GM23338 (cell line): ENCODE data around the gene PLEKHG4.

Experiments used
- CREB1 ChIP-seq: fragments of 250-450 bp; sonication (Bioruptor Pico); IDR thresholded peaks from 2 replicates; pipeline ENCODE4 v1.5.0; 2020; ENCODE audit warnings: low read depth, mild to moderate bottlenecking, moderate library complexity
- CTCF ChIP-seq, 2 experiments: fragments of 200-600 bp in 1 of 2; sonication (generic) in 1 of 2; conservative IDR thresholded peaks; 2 replicates each; pipeline versions ENCODE4 v1.5.1 to v1.6.1; 2016 to 2017; ENCODE audit warnings: antibody characterized with exemption in 2 of 2, low read depth in 2 of 2, mild to moderate bottlenecking in 2 of 2, moderate library complexity in 1 of 2
- EZH2 ChIP-seq: fragments of 200-600 bp; sonication (generic); IDR thresholded peaks from one replicate; pipeline ENCODE4 v1.8.0; 2017; ENCODE audit warnings: antibody characterized with exemption, mild to moderate bottlenecking, low read depth; ENCODE audit not compliant: unreplicated experiment
- EZH2phosphoT487 ChIP-seq: fragments of 200-600 bp; sonication (generic); IDR thresholded peaks from one replicate; pipeline ENCODE4 v1.8.1; 2018; ENCODE audit warnings: antibody characterized with exemption; ENCODE audit not compliant: unreplicated experiment
- POLR2AphosphoS5 ChIP-seq: IDR thresholded peaks from 2 replicates; pipeline ENCODE4 v1.6.1; 2016; ENCODE audit warnings: antibody characterized with exemption, low read depth
- STAT1 ChIP-seq: IDR thresholded peaks from one replicate; pipeline ENCODE4 v1.6.1; 2016; ENCODE audit warnings: antibody characterized with exemption; ENCODE audit not compliant: unreplicated experiment
- TF ChIP-seq, protein P1 (sequence below): IDR thresholded peaks from one replicate; pipeline ENCODE4 v1.6.1; 2018; ENCODE audit warnings: antibody characterized with exemption; ENCODE audit not compliant: unreplicated experiment

GRCh38 chr16:67242138-67242730 lies 37.1 kb upstream of the PLEKHG4 start:
- TF ChIP-seq POLR2AphosphoS5 (no peak), CTCF (conservative IDR thresholded peaks at IDR 0.05; ENCODE audit: low read depth in 2 of 2) (no peak), EZH2phosphoT487 (no peak), STAT1 (no peak), EZH2 (no peak), CREB1 (no peak)
- TF ChIP-seq, protein P1, sequence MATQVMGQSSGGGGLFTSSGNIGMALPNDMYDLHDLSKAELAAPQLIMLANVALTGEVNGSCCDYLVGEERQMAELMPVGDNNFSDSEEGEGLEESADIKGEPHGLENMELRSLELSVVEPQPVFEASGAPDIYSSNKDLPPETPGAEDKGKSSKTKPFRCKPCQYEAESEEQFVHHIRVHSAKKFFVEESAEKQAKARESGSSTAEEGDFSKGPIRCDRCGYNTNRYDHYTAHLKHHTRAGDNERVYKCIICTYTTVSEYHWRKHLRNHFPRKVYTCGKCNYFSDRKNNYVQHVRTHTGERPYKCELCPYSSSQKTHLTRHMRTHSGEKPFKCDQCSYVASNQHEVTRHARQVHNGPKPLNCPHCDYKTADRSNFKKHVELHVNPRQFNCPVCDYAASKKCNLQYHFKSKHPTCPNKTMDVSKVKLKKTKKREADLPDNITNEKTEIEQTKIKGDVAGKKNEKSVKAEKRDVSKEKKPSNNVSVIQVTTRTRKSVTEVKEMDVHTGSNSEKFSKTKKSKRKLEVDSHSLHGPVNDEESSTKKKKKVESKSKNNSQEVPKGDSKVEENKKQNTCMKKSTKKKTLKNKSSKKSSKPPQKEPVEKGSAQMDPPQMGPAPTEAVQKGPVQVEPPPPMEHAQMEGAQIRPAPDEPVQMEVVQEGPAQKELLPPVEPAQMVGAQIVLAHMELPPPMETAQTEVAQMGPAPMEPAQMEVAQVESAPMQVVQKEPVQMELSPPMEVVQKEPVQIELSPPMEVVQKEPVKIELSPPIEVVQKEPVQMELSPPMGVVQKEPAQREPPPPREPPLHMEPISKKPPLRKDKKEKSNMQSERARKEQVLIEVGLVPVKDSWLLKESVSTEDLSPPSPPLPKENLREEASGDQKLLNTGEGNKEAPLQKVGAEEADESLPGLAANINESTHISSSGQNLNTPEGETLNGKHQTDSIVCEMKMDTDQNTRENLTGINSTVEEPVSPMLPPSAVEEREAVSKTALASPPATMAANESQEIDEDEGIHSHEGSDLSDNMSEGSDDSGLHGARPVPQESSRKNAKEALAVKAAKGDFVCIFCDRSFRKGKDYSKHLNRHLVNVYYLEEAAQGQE, result no peak
